ENCODE measurements around the gene MAP1LC3A.

GRCh38 chr20:34578521-34578920 is 20.0 kb downstream of the MAP1LC3A start:
- TF ChIP-seq, protein P1, sequence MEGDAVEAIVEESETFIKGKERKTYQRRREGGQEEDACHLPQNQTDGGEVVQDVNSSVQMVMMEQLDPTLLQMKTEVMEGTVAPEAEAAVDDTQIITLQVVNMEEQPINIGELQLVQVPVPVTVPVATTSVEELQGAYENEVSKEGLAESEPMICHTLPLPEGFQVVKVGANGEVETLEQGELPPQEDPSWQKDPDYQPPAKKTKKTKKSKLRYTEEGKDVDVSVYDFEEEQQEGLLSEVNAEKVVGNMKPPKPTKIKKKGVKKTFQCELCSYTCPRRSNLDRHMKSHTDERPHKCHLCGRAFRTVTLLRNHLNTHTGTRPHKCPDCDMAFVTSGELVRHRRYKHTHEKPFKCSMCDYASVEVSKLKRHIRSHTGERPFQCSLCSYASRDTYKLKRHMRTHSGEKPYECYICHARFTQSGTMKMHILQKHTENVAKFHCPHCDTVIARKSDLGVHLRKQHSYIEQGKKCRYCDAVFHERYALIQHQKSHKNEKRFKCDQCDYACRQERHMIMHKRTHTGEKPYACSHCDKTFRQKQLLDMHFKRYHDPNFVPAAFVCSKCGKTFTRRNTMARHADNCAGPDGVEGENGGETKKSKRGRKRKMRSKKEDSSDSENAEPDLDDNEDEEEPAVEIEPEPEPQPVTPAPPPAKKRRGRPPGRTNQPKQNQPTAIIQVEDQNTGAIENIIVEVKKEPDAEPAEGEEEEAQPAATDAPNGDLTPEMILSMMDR (IDR thresholded peaks at IDR 0.05; ENCODE audit: insufficient read depth, low read length, poor library complexity, severe bottlenecking) = no peak
- no peak for TF ChIP-seq EZH2phosphoT487 (conservative IDR thresholded peaks at IDR 0.05; ENCODE audit: low read length)

Data from SU-DHL-6 (cell line).